NCI-H748 (cell line): ENCODE measurements around the gene SIK2.
"Not testable (repeated sequence)": the region's sequence is repeated elsewhere in the genome, so short reads cannot be mapped to it uniquely, and the experiment has no call there.

Source experiments
- DNase-seq: peaks from one replicate; lab custom pipeline; 2025; ENCODE audit not compliant: unreplicated experiment; lab: John Stamatoyannopoulos, UW

SIK2 gene

GRCh38 chr11:111694851-111695250, 92.6 kb downstream of the SIK2 start:
- peak; percentile 1 for DNase-seq

GRCh38 chr11:111696556-111696955, 94.3 kb downstream of the SIK2 start:
- no peak for DNase-seq

DNA sequence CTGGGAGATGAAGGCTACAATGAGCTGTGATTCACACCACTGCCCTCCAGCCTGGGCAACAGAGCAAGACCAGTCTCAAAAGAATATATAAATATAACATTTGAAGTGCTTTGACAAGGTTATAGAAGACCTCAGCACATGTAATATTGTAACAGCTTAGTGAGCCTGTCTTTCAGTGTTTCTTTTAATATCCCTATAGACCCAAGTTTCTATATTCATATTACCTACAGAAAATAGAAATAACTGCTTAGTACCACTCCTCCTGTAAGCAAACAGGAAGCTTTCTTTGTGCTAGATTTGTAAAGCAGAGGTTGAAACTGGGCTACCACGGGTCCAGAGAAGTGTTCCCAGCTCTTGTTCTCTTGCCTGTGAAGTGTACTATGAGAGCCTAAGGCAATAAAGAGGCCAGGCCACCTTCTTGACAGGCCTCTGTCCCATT, 95.7 kb downstream of the SIK2 start:
- no peak for DNase-seq

GRCh38 chr11:111698852-111699559, 96.8 kb downstream of the SIK2 start:
- DNase-seq: no peak

DNA sequence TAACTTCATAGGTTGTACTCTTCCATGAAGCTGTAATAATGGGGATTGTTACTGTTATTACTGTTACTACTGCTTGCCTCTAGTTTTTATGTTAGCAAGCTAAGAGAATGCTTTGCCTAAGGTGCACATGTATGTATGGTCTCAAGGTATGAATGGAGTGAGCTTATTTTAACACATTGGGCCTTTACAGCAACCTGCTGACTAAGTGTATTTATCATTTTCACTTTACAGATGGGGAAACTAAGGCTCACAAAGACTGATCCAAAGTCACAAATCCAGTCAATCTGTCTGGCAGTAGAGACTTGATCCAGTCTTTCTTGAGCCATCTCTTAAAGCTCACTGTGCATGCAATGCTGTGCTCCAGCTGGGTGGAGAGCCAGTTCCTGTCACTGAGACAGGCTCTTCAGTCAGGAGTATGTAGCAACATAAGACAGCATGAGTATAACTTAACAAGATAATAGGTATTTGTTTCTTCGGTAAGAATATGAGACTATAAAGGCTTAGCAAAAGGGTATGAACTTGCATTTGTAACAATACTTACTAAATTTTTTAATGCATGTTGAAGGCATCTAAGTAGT, 97.4 kb downstream of the SIK2 start:
- DNase-seq: no peak

DNA sequence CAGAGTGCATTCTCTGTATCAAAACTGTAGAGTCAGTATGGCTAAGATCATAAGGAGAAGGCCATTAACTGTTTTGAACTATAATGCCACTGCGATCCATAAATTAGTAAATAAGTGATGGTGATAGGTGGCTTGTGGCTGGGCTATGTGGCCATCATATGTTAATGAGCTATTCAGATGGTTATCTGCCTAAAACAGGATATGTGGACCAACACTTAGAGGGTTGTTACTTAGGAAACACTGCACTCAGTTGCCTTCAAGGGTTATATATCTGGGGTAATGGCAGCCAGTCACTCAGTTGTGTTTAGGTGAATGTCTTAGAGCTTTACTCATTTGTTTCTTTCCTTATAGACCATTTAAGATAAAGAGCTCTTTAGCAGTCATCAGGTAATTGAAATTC, 97.9 kb downstream of the SIK2 start:
- no peak for DNase-seq

GRCh38 chr11:111702623-111703022, 100.4 kb downstream of the SIK2 start:
- DNase-seq: no peak

DNA sequence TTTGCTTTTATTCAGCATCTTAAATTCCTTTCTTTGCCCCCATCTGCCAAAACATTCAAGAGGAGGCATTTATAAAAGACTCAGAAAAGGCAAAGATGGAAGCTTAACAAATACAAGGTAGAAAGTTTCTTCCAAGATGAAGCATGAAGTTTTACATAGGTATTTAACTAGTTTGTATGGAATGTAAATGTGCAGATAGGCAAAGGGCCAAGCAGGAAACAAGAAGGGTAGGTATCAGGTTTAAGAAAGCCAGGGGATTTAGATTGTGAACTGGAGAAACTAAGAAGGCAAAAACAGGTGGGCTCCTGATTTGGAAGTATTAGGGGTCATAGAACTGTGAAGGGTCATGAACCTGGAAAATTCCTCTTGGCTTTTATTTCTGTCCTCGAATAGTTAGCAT, 101.3 kb downstream of the SIK2 start:
- DNase-seq: no peak

GRCh38 chr11:111707039-111707690, 104.9 kb downstream of the SIK2 start:
- DNase-seq: no peak

DNA sequence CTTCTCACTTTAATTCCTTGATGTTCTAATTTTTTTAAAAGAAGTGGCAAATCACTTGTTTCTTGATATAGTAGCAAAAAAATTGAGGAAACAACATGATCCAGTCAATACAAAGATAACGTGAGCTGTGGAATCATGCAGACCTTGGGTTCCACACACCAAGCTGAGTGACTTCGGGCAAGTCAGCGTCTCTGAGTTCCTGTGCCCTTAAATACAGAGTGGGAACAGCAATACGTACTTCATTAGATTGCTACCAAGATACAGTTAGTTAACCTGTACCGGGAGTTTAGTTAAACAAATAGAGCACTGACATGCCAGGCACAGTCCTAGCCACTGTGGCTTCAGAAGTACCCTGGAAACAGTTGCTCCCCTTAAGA, 105.4 kb downstream of the SIK2 start:
- DNase-seq: no peak

DNA sequence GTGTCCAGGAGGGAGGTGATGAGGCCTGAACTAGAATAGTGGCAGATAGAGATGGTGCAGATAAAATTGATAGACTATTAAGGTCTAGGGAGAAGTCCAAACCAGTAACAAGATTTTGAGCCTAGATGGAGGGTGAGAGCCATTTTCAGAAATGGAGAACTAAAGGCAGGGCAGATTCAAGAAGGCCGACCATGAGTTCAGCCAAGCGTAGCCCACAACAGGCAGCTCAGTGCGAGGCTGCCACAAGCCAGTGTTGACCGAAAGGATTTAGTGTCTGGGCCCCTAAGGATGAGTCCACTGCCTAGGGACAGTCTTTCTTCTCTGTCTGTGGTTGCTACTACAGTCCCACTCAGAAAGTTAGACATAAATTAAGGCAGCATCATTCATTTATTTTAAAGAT, 112.3 kb downstream of the SIK2 start:
- no peak for DNase-seq

DNA sequence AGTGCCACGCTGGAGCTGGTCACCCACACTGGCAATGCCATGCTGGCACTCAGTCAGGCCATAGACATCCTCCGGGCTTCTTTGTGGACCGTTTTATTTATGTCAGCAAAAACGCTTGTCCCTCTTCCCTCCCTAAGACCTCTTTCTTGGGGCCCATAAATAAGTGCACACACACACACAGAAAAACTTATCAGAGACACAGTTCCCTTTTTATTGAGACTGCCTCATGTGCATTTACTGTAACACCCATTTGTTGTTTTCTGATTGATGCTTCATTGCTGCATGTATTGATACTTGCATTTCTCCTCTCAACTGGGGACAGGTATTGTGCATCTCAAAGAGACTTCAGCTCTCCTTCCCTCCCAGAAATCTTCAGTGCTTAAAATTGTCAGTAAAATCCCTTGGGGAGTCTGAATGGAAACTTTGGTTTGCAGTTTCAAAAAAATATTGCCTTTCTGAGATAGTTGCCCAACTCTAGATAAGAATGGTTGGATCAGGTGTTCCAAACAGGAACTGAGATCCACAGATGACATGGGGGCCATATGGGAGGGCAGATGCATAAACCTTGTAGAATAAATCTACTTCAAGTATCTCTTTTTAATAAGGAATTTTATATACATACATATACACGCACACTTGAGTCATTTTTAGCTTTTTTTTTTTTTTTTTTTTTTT, 113.0 kb downstream of the SIK2 start:
- DNase-seq: no peak

DNA sequence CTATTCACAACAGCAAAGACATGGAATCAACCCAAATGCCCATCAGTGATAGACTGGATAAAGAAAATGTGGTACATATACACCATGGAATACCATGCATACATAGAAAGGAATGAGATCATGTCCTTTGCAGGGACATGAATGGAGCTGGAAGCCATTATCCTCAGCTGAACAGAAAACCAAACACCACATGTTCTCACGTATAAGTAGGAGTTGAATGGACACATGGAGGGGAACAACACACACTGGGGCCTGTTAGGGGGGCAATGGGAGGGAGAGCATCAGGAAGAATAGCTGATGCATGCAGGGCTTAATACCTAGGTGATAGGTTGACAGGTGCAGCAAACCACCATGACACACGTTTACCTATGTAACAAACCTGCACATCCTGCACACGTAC, 115.4 kb downstream of the SIK2 start:
- not testable (repeated sequence) for DNase-seq

GRCh38 chr11:111718436-111718835, 116.2 kb downstream of the SIK2 start:
- DNase-seq: no peak

- DNase-seq: no peak
Observed at GRCh38 chr11:111718859-111719258, 116.6 kb downstream of the SIK2 start.

DNA sequence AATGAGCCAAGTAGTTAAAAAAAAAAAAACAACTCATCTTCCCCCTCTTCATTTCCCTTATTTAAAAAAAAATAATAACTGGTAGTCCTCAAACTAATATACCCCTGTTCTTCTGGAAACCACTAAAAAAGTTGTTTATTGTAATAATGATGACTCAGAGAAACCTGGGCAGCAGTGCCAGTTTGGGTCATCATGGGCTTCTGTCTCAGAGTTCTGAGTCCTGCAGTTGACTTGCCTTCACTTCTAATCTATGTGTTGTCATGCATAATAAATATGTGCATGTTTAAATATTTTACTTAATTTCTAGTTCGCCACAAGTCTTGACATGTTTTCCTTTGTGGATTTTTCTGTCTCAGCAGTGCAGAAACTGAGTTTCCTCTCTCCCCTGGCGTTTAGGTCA, 117.1 kb downstream of the SIK2 start:
- no peak for DNase-seq

DNA sequence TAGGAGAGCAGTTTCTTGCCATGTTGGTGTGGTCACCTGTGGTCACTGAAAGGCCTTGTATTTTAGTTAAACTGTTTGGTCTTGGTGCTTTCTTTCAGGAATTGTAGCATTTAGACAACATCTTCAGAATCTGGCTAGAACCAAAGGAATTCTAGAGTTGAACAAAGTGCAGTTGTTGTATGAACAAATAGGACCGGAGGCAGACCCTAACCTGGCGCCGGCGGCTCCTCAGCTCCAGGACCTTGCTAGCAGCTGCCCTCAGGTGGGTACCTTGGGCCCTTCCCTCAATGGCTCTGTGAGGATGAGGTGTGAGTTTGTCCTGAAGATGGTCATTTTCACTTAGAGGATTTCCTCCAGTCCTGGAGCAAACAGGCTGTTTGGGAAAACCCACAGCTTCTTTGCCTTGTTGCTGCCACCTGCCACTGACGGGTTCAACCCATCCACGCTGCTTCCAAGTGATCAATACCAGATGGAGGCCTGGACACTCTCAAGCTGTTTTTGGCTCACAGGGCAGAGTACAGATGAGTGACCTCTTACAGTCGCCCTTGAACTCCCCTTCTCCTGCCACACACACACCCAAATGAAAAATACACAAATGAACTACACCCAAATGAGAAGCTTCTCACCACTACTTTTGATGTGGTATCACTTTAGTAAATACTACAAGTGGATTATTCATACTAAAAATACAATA, 118.7 kb downstream of the SIK2 start:
- DNase-seq: no peak

- no peak for DNase-seq
Observed at GRCh38 chr11:111722501-111722900, 120.3 kb downstream of the SIK2 start.

GRCh38 chr11:111723595-111723994, 121.3 kb downstream of the SIK2 start:
- DNase-seq: no peak

- DNase-seq: no peak
Observed at GRCh38 chr11:111724615-111725129, 122.4 kb downstream of the SIK2 start.

- DNase-seq: no peak
Observed at GRCh38 chr11:111725621-111726020, 123.4 kb downstream of the SIK2 start.
